ENCODE results near the gene SPSB4.

The SPSB4 gene

DNA sequence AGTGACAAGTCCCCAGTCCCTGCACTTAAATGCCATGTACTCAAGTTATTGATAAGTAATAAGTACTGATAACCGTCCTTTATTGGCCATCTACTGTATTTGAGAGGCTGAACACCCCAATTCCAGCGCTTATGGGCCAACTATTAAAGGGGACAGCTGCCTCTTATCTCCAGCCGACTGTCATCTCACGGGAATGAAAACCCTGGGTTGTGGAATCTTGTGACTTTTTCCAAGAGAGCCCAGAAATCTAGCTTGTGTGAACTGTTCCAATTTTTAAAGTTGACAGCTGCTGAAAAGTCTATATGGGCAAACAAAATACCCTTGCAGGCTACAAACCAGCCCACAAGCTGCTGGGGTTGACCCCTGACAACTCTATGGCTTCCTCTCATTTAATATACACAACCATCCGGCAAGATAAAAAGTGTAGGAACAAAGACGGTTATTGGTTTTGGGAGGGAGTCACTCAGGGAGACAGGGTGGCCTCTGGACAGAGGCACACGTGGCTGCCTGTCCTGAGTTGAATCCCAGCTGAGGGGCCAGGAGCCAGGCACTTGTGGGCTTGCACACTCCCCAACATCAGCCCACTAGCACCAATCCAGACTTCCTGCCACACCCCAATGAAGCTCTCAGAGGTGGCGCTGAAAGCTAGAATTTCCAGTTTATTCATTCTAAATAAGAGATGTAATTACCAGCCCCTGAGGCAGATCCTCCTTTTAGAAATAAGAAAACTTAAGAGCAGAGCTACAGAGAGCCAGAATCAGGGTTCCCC is 16.2 kb downstream of the SPSB4 start:
- H3K4me3 ChIP-seq (ENCODE audit: low read length) = no peak overlapping the region
- DNase-seq (ENCODE audit: low read depth) = no peak
- TF ChIP-seq CTCF (conservative IDR thresholded peaks at IDR 0.05; ENCODE audit: low read depth, low read length) = no peak

GRCh38 chr3:141070229-141070628 is 19.1 kb downstream of the SPSB4 start:
- no peak for DNase-seq (ENCODE audit: low read depth)
- no peak overlapping the region for H3K4me3 ChIP-seq (ENCODE audit: low read length)
- no peak for TF ChIP-seq CTCF (conservative IDR thresholded peaks at IDR 0.05; ENCODE audit: low read depth, low read length)

DNA sequence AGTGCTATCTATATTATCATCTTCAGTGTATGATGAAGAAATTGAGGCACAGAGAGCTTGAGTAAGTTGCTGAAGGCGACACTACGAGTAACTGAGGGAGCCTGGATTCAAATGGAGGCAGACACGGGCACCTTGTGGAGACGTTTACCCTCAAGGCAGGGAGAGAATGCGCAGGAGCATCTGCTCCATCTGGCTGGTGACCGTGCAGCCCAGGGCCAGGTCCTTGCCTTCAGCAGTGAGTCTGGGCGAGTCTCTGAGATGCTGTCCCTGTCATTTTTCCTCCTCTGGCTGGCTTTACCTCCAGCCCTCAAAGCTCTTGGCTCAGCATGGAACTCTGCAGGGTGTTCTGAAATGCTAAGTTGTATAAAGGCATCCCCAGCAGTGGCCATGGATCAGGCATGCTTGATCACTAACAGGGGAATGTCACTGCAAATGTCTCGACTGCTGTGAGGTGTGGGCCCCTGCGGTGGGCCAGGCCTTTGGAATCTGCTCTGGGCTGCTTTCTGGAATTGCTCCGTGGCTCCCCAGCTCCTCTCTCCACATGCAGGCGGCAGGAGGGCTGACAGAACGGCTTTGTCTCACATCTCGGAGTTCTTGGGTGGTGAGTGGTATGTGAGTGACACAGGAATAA is 19.7 kb downstream of the SPSB4 start:
- TF ChIP-seq CTCF (conservative IDR thresholded peaks at IDR 0.05; ENCODE audit: low read depth, low read length) = no peak
- DNase-seq (ENCODE audit: low read depth) = no peak
- H3K4me3 ChIP-seq (ENCODE audit: low read length) = no peak overlapping the region

DNA sequence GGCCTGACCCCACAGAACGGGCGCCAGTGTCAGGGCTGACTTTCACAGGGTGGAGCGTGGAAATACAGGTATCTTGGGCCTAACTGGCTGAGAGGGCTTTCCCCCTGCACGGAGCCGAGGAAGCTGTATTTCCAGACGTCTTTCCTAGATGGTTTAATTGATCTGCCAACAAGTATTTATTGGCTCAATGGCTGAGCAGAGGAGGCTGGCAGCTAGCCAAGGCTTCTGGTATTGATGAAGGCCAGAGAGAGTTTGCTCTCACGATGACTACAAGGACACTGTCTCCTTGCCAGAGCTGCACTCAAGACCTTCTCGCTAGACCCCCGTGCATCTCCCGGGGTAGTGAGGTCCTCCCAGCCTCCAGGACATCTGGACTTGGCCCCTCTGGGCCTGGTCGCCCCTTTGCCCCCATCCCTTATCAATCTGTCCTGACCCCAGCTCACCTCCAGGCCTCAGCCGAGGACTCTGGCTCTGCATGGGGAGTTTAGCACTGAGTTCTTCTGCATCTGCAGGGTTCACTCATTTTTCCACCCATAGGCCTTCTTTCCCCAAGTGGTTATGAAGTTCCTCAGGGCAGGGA is 20.6 kb downstream of the SPSB4 start:
- DNase-seq (ENCODE audit: low read depth) = no peak
- TF ChIP-seq CTCF (conservative IDR thresholded peaks at IDR 0.05; ENCODE audit: low read depth, low read length) = no peak
- no peak overlapping the region for H3K4me3 ChIP-seq (ENCODE audit: low read length)

GRCh38 chr3:141072950-141073349 is 21.8 kb downstream of the SPSB4 start:
- TF ChIP-seq CTCF (conservative IDR thresholded peaks at IDR 0.05; ENCODE audit: low read depth, low read length) = no peak
- no peak for DNase-seq (ENCODE audit: low read depth)
- no peak overlapping the region for H3K4me3 ChIP-seq (ENCODE audit: low read length)

DNA sequence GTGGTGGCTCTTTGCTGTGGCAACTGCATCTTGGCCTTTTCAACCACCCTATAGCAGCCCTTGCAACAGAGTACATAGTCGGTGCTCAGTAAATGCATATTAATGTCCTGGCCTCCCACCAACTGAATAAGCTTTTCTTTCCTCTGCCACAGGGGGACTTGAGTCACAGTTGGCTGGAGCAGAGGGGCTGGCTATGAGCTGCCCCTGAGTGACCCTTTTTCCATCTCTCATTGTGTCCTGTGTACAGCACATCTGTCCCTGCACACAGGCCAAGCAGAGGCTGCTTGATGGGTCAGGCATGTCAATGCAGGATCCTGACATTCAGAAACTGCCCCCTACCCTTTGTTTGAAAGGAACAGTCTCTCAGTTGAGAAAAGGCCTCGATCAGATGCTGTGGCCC is 22.4 kb downstream of the SPSB4 start:
- no peak for TF ChIP-seq CTCF (conservative IDR thresholded peaks at IDR 0.05; ENCODE audit: low read depth, low read length)
- H3K4me3 ChIP-seq (ENCODE audit: low read length) = no peak overlapping the region
- no peak for DNase-seq (ENCODE audit: low read depth)

DNA sequence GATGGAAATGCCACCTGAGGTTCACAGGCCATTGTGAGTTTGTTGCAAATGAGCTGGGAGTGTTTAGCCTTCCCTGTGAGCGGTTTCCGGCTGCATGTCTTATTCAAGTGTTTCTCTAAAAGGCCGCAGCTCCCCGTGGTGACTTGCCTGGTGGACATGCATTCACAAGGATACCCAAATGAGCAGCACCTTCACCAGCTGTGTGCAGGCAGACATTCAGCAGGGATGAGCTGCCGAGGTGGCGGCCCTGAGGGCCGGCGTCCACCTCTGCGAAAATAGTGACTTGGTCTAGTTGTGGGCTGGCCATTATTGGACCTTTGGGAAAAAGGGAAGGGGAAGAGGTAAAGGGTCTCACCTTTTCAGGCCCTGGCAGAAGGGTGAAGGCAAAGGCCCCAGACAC is 23.4 kb downstream of the SPSB4 start:
- DNase-seq (ENCODE audit: low read depth) = no peak
- TF ChIP-seq CTCF (conservative IDR thresholded peaks at IDR 0.05; ENCODE audit: low read depth, low read length) = no peak
- H3K4me3 ChIP-seq (ENCODE audit: low read length) = no peak overlapping the region

Measured in retinal pigment epithelial cell (primary cell).